SW 1271 (cell line): ENCODE measurements around the gene CDK11B.
"Not testable (repeated sequence)": the region's sequence is repeated elsewhere in the genome, so short reads cannot be mapped to it uniquely, and the experiment has no call there.

Experiments used
- DNase-seq, 2 experiments: peaks; one replicate each; lab custom pipeline; 2025; lab: John Stamatoyannopoulos, UW

The CDK11B gene

DNA sequence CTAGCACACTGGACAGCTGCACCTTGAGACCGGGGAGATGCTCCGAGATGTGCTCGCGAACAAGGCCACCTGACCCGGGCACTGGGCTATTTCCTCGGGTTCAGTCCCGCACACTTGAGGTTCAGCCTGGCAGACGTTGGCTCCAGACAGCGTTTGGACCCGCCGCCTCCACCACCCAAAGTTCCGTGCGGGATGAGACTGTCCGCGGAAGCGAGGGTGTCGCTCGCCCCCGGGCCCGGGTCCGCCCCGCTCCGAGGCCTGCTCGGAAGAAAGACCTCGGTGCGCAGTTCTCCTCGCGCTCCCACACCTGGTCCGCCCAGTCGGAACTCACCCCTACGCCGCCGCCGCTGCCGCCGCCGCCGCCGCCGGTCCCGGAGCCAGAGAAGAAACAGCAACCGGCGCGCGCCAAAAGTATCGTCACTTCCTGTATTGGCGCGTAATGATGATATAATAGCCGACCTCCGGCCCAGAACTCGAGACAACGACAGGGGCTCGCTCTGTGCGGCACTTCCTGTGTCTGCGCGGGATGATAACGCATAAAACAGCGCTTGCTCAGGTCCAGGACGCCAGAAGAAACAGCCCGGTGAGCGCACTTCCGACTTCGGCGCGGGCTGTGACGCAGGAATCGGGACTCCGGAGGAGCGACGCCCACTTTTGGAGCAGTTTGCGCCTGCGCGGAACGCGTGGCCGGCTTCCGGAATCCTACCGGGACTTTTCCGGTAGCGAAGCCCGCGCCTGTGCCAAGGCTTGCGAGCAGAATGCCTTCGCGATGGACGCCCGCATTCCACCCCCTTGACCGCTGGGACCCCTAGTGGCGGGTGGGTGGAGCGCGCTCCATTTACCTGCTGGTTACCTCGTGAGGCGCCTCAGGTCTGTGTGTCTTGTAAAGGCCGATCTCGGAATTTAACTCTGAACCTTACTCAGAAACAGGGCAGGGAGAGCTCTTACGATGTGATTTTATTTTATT is at the start of gene CDK11B:
Gene CDK11B, minus strand, starts transcription at position 422 of the 967 bp plus-strand sequence. CDS start 1,519 bp downstream, outside the sequence.
- DNase-seq = peak; percentile 88 to 91

DNA sequence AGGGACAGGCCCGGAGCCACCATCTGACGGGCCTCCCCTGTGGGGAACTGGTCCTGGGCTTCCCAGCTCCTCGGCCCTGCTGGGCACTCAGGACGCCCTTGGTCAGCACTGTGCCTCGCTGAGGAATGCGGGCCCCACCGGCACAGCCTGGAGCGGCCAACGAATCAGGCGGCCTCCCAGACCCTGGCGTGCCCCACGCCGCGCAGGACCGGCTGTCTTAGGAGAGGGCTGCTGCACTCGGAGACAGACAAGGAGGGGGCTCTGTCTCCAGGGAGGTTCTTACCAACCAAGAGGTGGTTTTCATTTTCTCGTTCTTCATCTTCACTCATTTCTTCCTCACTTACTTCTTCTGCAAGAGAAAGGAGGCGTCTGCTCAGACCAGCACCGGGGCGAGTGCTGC is 49.1 kb upstream of the CDK11B start:
- not testable (repeated sequence) for DNase-seq

DNA sequence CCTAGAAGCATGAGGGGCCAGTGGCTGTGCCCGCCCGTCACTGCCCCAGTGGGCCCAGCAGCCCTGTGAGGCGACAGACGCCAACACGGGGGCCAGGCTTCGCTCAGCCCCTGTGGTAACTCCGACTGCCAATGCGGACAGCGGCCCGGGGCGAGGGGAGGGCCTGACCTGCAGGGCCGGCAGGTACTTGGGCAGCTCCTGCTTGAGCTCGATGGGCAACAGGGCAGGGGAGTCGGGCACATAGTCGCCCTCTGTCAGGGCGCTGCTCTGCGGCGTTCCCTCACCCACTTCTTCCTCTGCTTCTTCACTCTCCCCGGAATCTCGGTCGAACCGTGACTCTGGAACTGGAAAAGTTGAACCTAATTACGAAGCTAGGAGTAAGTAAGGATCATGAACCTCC is 48.4 kb upstream of the CDK11B start:
- DNase-seq = not testable (repeated sequence)

DNA sequence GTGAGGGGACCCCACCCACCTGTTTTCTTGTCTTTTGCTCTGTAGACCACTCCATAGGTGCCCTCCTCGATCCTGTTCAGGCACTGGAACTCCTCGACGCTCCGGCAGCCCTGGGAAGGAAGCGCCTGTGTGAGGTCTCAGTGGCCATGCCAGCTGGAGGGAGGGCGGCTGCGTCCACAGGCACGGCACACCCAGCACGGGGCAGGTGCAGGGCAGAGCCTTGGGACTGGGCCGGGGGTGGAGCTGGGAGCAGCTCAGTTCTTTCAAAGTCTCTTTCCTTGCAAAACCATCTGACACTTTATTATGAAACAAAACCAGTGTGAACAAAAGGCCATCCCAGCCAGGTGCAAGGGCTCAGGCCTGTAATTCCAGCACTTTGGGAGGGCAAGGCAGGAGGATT is 46.8 kb upstream of the CDK11B start:
- DNase-seq = not testable (repeated sequence)

DNA sequence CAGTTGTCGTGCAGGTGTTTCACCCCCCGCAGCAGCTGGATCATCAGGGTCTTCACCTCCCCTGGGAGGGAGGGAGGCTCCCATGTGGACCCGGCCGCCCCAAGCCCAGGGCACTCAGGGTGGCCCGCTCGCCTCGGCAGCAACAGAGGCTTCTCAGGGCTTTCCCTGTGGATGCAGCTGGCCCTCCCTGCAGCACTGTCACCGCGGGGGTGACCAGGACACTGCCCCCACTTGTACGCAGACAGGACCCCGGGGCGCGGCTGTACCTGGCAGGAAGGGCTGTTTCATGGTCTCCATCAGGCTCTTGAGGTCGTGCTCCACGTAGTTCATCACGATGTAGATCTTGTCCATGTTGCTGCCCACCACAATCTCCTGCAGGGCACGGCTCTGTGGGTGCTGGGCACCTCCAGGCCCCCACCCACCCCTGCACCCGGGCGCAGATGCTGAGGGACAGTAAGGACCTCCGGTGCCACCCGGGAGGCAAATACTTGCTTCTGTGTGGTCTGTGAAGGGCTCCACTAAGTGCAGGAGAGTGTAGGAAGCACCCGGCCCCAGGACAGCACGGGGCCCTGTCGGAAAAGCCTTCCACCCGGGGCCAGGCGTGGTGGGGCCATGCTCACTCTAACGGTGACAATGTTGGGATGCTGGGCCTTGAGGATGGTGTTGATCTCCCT is 45.6 kb upstream of the CDK11B start:
- DNase-seq = not testable (repeated sequence)

DNA sequence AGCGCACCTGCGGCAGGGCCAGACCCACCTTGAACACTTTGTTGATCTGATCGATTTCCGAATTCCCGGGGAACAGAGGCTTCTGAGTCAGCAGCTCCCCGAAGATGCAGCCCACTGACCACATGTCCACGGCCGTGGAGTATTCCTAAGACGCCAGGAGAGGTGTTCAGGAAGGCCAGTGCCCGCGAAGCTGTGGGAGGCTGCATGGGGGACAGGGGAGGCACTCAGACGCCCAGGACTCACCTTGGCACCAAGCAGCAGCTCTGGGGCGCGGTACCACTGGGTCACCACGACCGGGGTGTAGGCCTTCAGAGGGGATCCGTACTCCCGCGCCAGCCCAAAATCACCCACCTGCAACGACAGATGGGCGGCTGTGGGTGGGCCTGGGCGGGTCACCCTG is 45.0 kb upstream of the CDK11B start:
- no peak for DNase-seq

DNA sequence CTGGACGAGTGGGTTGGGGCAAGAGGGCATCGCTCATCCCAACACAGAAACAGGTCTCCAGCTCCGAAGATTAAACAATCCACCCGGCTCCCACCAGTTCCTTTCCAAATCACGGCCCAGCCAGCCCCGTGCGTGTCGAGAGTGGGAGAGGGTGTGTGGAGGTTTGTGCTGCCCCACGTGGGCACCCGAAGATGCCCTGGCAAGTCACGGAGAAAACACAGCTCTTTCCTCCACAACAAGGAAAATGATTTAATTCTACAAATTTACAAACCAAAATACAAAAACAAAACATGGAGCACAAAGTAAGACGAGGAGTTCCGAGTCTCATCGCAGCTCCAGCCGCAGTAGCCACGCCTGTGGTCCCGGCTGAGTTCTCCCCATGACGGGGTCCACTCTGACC is 43.7 kb upstream of the CDK11B start:
- not testable (repeated sequence) for DNase-seq

DNA sequence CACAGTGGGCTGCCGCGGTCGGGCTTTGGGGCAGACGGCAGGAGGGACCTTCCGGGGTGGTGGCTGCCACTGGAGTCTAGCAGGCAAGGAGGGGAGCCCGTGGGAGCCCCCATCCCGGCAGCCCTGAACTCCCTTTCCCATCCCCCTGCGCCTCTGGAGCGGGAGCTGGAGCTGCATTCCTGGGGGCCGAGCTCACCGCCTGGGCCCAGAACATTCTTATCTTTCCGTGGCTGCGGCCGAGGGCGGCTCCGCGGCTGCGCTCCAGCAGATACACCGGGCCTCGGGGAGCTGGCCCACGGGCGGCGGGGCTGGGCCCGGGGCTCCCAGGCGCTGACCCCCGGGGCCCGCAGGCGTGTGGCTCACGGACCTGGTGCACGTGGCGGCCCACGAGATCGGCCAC is 41.8 kb upstream of the CDK11B start:
- not testable (repeated sequence) for DNase-seq

DNA sequence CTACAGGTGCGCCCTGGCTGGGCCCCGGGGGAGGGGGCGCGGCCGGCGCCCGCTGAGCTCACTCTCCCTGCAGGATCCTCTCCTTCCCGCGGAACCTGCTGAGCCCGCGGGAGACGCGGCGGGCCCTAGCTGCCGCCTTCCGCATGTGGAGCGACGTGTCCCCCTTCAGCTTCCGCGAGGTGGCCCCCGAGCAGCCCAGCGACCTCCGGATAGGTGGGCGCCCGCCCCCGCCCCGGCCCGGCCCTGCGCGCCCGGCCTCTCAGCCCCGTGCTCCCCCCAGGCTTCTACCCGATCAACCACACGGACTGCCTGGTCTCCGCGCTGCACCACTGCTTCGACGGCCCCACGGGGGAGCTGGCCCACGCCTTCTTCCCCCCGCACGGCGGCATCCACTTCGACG is 41.3 kb upstream of the CDK11B start:
- not testable (repeated sequence) for DNase-seq

DNA sequence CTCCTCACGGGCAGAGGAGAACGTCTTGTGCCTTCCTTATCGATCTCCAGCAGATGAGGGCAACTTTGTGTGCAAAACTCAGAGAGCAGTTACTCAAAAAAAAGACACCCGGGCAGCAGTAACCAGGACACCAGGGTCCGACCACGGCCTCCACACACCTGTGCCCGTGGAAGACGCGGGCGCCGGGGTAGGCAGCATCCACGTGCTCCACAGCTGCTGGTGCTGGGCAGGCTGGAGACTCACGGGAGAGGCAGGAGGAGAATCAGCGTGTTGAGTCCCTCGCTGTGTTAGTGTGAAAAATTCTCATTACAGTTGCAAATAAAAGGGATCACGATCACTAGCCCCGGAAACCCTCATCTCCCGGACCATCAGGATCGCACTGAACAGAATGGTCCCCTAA is 40.3 kb upstream of the CDK11B start:
- DNase-seq = not testable (repeated sequence)

DNA sequence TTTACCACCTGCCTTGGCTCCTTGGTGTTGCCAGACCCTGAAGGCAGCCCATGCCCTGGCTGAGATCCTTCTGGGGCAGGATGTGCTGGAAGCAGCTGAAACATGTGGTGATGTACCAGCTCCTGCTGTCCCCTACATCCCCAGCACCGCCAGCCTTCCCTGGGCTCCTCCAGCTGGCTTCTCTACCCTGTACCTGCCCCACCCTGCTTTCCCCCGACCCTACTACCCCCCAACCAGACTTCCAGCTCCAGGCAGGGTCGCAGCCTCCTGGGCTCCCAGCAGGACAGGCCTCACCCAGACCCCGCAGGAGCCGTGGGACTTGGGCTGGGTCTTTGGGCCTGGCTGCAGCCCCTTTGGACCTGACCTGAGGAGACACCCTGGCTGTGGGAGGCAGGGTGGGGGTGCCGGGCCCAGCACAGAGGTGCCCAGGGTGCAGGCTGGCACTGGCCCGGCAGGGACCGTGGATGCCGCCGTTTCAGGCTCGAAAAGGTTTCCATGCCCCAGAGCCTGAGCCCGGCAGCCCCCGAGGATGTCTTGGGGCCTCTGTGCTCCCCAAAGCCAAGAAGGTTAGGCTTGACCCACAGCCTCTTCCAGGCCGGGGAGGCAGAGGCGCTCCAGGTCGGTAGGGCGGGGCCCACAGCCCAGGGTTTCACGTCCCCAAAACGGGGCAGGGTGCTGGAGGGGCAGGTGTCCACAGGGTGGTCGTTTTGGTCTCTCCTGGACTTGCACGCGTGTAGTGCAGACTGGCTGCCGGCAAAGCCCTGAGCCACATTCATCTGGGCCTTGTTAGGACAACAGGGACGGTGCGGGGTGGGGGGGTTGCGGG is 38.8 kb upstream of the CDK11B start:
- not testable (repeated sequence) for DNase-seq

DNA sequence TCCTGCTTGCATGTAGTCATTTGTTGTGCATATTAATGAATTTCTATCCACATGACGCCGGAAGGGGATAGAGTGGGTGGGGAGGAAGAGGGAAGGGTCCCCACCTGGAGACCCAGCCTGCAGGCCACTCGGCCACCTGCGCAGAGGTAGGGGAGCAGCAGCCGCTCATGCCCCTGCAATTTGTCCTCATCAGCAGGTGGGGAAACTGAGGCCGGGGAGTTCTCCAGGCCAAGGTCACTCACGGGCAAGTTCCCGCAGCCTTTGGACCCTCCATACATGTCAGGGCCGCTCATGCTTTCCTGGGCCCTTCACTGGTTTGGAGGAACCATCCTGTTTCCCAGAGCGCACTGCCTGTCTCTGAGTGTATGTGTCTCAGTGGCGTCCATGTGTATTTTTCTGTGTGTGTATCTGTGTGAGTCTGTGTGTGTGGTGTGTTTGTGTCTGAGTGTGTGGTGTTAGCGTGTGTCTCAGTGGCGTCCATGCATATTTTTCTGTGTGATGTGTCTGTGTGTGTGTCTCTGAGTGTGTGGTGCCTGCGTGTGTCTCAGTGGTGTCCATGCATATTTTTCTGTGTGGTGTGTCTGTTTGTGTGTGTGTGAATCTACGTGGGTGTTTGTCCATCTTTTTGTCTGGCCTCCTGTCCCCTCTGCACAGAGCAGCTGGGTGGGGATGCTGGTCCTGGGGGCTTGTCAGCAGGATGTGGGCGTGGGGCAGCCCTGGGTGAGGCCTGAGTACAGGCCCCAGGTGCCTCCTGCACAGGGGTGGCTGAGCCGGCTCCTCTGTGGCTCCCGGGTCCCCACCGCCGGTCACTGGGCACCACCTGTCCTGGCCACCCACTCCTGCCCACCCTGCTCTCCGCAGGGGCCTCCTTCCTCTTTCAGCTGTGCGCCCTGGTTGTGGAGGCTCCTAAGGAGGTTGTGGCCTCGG is 37.9 kb upstream of the CDK11B start:
- DNase-seq = not testable (repeated sequence)

DNA sequence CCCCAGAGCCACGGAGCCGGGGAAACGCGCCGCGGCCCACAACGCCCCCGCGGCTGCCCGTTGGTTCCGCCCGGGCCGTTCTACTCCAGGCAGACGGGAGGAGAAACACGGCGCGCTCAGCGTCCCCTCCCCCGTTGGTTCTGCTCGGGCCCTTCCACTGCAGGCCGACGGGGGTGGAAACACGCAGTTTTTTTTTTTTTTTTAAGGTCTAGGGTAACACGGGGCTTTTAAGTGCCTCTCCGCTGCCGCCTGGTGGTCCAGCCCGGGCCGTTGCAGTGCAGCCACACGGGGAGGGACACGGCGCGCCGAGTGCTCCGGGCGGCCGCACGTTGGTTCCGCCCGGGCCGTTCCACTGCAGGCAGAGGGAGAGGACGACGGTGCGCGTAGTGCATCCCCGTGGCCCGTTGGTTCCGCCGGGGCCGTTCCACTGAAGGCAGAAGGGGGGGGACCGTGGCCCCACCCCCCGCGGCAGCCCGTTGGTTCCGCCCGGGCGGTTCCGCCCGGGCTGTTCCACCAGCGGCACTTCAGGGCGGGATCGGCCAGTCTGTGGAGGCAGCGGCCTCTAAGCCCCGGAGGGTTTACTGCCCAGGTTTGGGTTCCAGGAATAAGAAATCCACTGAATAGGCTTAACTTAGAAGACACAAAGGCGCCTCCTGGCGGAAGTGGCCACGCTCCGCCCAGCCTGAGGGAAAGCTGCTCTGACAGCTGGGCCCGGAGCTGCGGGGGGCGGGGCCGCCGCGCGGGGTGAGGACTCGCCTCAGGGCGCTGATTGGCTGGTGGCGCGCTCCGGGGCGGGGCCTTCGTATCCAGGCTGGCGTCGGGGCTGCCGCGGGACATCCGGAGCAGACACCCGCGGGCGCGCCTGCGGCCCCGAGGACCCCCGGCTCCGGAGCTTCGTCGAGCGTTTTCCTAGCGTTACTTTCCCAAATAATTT is 34.2 kb upstream of the CDK11B start, which contains the start of gene SLC35E2B:
Gene SLC35E2B, minus strand, starts transcription at position 82 of the 934 bp plus-strand sequence. CDS start 16,096 bp downstream, outside the sequence.
- DNase-seq = peak in 1 of 2 experiments; percentile 33

DNA sequence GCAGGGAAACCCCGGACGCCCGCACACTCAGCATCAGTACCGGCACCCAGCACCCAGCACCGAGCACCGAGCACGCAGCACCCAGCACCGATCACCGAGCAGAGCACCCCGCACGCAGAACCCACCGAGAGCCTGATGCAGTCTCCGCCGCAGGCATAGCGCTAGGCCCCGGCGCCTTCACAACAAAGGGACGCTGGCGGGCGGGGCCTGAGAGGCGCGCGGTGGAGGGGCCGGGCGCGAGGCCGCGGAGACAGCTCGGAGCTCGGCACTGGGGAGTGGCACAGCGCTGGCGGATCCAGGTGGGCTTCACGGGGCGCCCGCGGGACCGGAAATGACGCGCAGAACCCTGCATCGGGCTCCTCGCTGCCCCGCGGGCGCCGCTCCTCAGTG is 33.5 kb upstream of the CDK11B start:
- DNase-seq = not testable (repeated sequence)

DNA sequence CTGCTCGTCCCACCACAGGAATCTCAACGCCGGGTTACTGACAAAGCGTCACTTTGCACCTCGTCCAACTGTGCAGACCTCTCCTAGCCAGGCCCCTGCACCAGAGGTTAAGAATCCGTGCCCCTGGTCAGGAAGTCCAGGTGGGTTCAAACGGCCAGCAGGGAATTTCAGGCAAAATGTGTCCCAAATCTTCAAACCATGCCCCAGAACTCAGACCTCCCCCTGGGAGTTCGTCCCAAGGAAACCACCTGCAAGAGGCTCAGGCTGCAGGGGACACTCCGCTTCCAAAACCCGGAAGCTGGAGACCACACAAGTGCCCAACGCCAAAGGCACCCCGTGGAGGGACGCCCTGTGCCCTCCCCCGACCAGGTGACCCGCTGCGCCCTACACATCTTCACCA is 32.6 kb upstream of the CDK11B start:
- not testable (repeated sequence) for DNase-seq

DNA sequence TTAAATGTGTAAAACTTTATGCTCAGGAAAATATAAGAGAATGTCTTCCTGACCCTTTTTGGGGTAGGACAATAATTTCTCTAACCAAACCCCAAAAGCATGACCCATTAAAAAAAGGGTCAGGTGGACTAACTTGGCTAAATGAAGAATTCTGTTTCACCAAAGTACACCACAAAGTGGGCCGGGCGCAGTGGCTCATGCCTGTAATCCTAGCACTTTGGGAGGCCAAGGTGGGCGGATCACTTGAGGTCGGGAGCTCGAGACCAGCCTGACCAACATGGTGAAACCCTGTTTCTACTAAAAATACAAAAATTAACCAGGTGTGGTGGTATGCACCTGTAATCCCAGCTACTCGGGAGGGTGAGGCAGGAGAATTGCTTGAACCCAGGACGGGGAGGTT is 30.7 kb upstream of the CDK11B start:
- not testable (repeated sequence) for DNase-seq

DNA sequence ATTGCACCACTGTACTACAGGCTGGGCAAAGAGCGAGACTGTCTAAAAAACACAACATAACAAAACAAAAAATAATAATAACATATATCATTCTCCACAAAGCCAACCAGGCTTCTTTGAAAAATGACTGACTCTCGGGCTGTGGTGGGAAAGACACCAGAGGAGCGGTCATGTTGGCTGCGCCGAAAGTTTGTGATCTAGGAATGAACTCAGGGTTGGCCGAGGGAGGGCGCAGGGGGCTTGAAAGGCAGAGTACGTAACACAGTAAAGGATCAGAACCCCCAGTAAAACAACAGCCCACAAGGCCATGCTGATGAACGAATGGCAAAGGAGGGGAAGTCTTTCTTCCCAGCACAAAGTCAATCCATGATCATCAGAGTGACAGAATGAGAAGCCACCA is 29.0 kb upstream of the CDK11B start:
- no peak for DNase-seq

DNA sequence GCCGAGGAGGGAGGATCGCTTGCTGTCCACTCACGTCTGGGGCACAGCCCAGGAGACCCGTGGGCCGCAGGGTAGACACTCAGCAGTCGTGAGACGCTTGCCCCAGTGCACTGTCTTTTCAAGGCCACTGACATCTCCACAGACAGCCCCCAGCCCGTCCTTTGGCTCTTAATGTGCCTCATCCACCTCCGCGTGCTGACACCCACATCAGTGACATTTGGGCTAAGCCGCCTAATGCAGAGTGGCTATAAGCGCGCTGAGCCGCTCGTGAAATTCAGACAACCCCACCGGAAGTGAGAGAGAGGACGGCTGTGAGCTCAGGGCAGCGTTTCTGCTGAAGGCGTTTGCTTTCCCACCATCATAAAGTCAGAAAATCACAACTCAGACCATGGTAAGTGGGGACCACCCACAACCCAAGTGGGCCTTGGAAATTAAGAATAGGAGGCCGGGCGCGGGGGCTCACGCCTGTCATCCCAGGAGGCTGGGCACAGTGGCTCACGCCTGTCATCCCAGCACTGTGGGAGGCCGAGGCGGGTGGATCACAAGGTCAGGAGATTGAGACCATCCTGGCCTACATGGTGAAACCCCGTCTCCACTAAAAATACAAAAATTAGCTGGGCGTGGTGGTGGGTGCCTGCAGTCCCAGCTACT is 25.4 kb upstream of the CDK11B start:
- no peak for DNase-seq
